ENCODE measurements around the gene DNAJC15.

DNA sequence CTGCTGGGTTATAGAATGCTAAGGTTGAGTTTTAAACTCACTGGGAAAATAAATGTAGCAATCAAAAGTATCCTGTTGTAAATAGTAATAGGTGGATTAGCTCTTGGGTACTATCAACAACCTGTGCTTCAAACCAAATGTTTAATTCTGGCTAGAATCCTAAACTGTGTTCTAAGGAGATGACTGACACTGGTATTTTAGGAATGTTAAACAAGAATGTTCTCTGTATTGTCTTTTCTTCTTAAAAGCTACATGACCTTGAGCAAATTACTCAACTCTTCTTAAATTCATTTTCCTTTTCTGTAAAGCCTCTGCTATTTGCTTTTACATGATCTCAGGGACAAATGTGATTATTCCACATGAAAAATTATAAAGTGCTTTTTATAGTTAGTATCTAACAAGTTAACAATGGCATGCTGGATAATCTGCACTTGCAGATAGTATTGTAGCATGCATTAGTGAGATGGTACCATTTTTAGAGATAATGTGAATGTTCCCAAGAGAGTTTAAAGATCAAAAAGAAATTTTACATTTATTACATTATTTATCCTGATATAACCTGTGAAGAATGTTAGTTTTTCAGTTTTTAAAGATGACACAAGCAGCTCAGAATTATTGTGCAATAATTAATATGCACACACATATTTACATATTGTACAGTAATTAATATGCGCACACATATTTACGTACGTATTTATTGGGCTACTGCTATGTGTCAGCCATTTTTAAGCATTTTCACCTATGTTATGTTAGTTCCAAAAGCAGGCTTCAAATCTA lies 17.7 kb upstream of the DNAJC15 start:
- TF ChIP-seq EZH2 (IDR thresholded peaks at IDR 0.05; ENCODE audit: low read length) = no peak
- TF ChIP-seq, protein P1, sequence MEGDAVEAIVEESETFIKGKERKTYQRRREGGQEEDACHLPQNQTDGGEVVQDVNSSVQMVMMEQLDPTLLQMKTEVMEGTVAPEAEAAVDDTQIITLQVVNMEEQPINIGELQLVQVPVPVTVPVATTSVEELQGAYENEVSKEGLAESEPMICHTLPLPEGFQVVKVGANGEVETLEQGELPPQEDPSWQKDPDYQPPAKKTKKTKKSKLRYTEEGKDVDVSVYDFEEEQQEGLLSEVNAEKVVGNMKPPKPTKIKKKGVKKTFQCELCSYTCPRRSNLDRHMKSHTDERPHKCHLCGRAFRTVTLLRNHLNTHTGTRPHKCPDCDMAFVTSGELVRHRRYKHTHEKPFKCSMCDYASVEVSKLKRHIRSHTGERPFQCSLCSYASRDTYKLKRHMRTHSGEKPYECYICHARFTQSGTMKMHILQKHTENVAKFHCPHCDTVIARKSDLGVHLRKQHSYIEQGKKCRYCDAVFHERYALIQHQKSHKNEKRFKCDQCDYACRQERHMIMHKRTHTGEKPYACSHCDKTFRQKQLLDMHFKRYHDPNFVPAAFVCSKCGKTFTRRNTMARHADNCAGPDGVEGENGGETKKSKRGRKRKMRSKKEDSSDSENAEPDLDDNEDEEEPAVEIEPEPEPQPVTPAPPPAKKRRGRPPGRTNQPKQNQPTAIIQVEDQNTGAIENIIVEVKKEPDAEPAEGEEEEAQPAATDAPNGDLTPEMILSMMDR (optimal IDR thresholded peaks at IDR 0.05 in 1 of 3, IDR thresholded peaks at IDR 0.05 in 1 of 3, conservative IDR thresholded peaks at IDR 0.05 in 1 of 3; ENCODE audit: extremely low read depth in 1 of 3, insufficient read depth in 2 of 3, low read length in 3 of 3) = no peak

All from keratinocyte (primary cell).